ENCODE data around the gene CIZ1. TPM values are rescaled to one million over a fixed set of nuclear protein-coding genes. Genes with fewer than 3 reads are reported as not detected.
A peak's percentile ranks its signal among the peaks of the same experiment; 100 is the strongest.

CIZ1 gene
- total RNA-seq, 1 donor from 2014 or later, result 101 TPM

- Histone ChIP-seq H3K27me3 (no peaks in the 10 kb centered on the region), H3K4me3 (peak overlapping the region in 1 of 2 donors; percentile 89), H3K9me3 (no peaks in the 10 kb centered on the region), H3K36me3 (no peaks in the 10 kb centered on the region), H3K4me1 (peaks cover 25% of the 10 kb centered on the region), H3K27ac (peak overlapping the region; percentile 88)
- no peak for DNase-seq (ENCODE audit: extremely low spot score in 2 of 2)
- intact Hi-C loops (cut with DNase I), result no loop called here
- TF ChIP-seq POLR2AphosphoS5 (IDR thresholded peaks at IDR 0.05; ENCODE audit: insufficient read depth in 1 of 2, low read depth in 1 of 2) (no peak), CTCF (IDR thresholded peaks at IDR 0.05) (no peak), POLR2A (IDR thresholded peaks at IDR 0.05) (no peak)
Measured at GRCh38 chr9:128205296-128205944, 14.0 kb upstream of the CIZ1 start.

- H3K4me1 ChIP-seq, result peaks cover 24% of the 10 kb centered on the region
- DNase-seq (ENCODE audit: extremely low spot score in 2 of 2), result no peak
- no peaks in the 10 kb centered on the region for H3K27me3 ChIP-seq
- H3K9me3 ChIP-seq, result no peaks in the 10 kb centered on the region
- no peaks in the 10 kb centered on the region for H3K36me3 ChIP-seq
- intact Hi-C loops (cut with DNase I), result no loop called here
- no peak for TF ChIP-seq POLR2AphosphoS5 (IDR thresholded peaks at IDR 0.05; ENCODE audit: insufficient read depth in 1 of 2, low read depth in 1 of 2)
- TF ChIP-seq POLR2A (IDR thresholded peaks at IDR 0.05), result no peak
- no peak for TF ChIP-seq CTCF (IDR thresholded peaks at IDR 0.05)
- peak overlapping the region; percentile 74 to 89 for H3K4me3 ChIP-seq
- peak overlapping the region; percentile 88 for H3K27ac ChIP-seq
Measured at GRCh38 chr9:128204858-128205257, 13.5 kb upstream of the CIZ1 start.

- Histone ChIP-seq H3K27me3 (no peaks in the 10 kb centered on the region), H3K4me1 (peaks cover 24% of the 10 kb centered on the region), H3K4me3 (peak overlapping the region; percentile 74 to 89), H3K36me3 (no peaks in the 10 kb centered on the region), H3K27ac (peak overlapping the region; percentile 88), H3K9me3 (no peaks in the 10 kb centered on the region)
- intact Hi-C loops (cut with DNase I), result no loop called here
- DNase-seq (ENCODE audit: extremely low spot score in 2 of 2), result no peak
- peak in 1 of 2 donors; percentile 83 for TF ChIP-seq POLR2AphosphoS5 (IDR thresholded peaks at IDR 0.05; ENCODE audit: insufficient read depth in 1 of 2, low read depth in 1 of 2)
- no peak for TF ChIP-seq CTCF (IDR thresholded peaks at IDR 0.05)
Measured at GRCh38 chr9:128203707-128204551, 12.6 kb upstream of the CIZ1 start.

GRCh38 chr9:128203024-128203706 lies 11.8 kb upstream of the CIZ1 start, which contains the start of gene DNM1:
Gene DNM1 (plus strand): TSS chr9:128203379. CDS start chr9:128203471, 92 bp downstream.
- Histone ChIP-seq H3K27me3 (no peaks in the 10 kb centered on the region), H3K4me3 (peak within 1 kb of the TSS; percentile 74 to 89), H3K36me3 (no peaks in the 10 kb centered on the region), H3K4me1 (peaks cover 24% of the 10 kb centered on the region), H3K27ac (peak within 1 kb of the TSS; percentile 88), H3K9me3 (no peaks in the 10 kb centered on the region)
- intact Hi-C loops (cut with DNase I), result no loop called here
- no peak for DNase-seq (ENCODE audit: extremely low spot score in 2 of 2)
- no peak for TF ChIP-seq POLR2AphosphoS5 (IDR thresholded peaks at IDR 0.05; ENCODE audit: insufficient read depth in 1 of 2, low read depth in 1 of 2)
- peak in 1 of 2 donors; percentile 57 for TF ChIP-seq POLR2A (IDR thresholded peaks at IDR 0.05)
- peak; percentile 47 to 83 (median 56) for TF ChIP-seq CTCF (IDR thresholded peaks at IDR 0.05)

Measured in vagina (tissue), 2 donors.